ENCODE results near the gene QSER1. TPM values are rescaled to one million over a fixed set of nuclear protein-coding genes. Genes with fewer than 3 reads are reported as not detected.
A peak's percentile ranks its signal among the peaks of the same experiment; 100 is the strongest.

QSER1 gene
- total RNA-seq, 6 donors from 2014 or later, result 17.5 to 53.0 (median 23.1) TPM

DNA sequence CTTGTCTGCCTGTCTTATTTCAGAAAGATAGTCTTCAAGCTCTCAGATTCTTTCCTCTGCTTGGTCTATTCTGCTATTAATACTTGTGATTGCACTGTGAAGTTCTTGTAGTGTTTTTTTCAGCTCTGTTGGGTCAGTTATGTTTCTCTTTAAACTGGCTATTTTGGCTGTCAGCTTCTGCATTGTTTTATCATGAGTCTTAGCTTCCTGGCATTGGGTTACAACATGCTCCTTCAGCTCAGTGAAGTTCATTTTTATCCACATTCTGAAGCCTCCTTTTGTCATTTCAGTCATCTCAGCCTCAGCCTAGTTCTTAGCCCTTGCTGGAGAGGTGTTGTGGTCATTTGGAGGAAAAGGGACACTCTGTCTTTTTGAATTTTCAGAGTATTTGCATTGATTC, 107.6 kb downstream of the QSER1 start:
- no peak for ATAC-seq (ENCODE audit: low FRiP score in 2 of 2)
- TF ChIP-seq EP300 (IDR thresholded peaks at IDR 0.05) (no peak), POLR2A (IDR thresholded peaks at IDR 0.05) (no peak), POLR2AphosphoS5 (IDR thresholded peaks at IDR 0.05) (no peak)
- TF ChIP-seq, protein P1, sequence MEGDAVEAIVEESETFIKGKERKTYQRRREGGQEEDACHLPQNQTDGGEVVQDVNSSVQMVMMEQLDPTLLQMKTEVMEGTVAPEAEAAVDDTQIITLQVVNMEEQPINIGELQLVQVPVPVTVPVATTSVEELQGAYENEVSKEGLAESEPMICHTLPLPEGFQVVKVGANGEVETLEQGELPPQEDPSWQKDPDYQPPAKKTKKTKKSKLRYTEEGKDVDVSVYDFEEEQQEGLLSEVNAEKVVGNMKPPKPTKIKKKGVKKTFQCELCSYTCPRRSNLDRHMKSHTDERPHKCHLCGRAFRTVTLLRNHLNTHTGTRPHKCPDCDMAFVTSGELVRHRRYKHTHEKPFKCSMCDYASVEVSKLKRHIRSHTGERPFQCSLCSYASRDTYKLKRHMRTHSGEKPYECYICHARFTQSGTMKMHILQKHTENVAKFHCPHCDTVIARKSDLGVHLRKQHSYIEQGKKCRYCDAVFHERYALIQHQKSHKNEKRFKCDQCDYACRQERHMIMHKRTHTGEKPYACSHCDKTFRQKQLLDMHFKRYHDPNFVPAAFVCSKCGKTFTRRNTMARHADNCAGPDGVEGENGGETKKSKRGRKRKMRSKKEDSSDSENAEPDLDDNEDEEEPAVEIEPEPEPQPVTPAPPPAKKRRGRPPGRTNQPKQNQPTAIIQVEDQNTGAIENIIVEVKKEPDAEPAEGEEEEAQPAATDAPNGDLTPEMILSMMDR (IDR thresholded peaks at IDR 0.05), result no peak

GRCh38 chr11:33001281-33001680, 108.7 kb downstream of the QSER1 start:
- peak in 1 of 2 donors; percentile 24 for ATAC-seq (ENCODE audit: low FRiP score in 2 of 2)
- TF ChIP-seq POLR2A (IDR thresholded peaks at IDR 0.05) (no peak), POLR2AphosphoS5 (IDR thresholded peaks at IDR 0.05) (no peak), EP300 (IDR thresholded peaks at IDR 0.05) (no peak)
- TF ChIP-seq, protein P1 (IDR thresholded peaks at IDR 0.05), result no peak
- Histone ChIP-seq H3K4me3 (no peak overlapping the region), H3K36me3 (no peaks in the 10 kb centered on the region), H3K4me1 (peaks cover 0 to 8% (median 1%) of the 10 kb centered on the region in 4 donors), H3K9me3 (no peaks in the 10 kb centered on the region), H3K27ac (no peak overlapping the region), H3K27me3 (no peaks in the 10 kb centered on the region)
- 65 to 77% methylated on average over 4 to 6 of the region's 6 CpGs for WGBS, 2 donors
- DNase-seq, result no peak

More for the DNA sequence above, 107.6 kb downstream of the QSER1 start:
- Histone ChIP-seq H3K27me3 (no peaks in the 10 kb centered on the region), H3K4me3 (no peak overlapping the region), H3K27ac (no peak overlapping the region), H3K9me3 (no peaks in the 10 kb centered on the region), H3K36me3 (no peaks in the 10 kb centered on the region), H3K4me1 (peaks cover 0 to 8% (median 1%) of the 10 kb centered on the region in 4 donors)
- DNase-seq, result no peak

DNA sequence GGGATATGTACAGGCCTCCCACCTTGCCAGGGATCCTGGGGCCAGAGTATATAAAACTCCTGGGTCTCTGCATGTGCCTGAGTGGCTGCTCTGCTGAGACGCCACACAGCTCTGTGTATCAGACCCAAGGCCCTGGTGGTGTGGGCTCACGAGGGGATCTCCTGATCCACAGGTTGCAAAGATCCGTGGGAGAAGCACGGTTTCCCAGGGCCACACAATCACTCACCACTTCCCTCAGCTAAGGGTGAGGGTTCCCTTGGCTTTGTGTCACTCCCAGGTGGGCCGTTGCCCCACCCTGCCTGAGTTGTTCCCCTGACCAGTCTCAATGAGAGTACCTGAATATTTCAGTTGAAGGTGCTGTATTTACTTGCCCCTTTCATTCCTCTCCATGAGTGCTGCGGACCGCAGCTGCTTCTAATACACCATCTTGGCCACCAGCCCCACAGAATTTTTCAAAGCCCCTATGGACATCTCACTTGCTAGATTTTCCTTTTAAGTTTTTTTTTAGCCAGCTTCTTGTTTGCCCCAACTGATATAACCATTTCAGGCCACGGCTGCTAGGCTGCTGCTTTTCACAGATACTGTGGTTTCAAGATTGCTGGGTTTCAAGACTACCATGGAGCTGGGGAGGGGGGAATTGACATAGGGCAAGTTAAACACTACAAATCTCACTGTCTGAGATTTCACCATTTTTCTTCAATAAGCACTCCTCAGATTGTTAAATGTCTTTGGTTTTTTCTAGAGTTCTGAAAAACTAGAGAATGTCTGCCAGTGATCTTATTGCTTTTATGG, 109.3 kb downstream of the QSER1 start:
- no peak for ATAC-seq (ENCODE audit: low FRiP score in 2 of 2)
- 67 to 74% methylated on average over 5 of the region's 8 CpGs for WGBS, 2 donors
- peaks cover 0 to 8% (median 1%) of the 10 kb centered on the region in 4 donors for H3K4me1 ChIP-seq
- TF ChIP-seq POLR2A (IDR thresholded peaks at IDR 0.05) (no peak), EP300 (IDR thresholded peaks at IDR 0.05) (no peak)
- no peaks in the 10 kb centered on the region for H3K9me3 ChIP-seq
- no peaks in the 10 kb centered on the region for H3K36me3 ChIP-seq
- no peak overlapping the region for H3K4me3 ChIP-seq
- no peak overlapping the region for H3K27ac ChIP-seq
- no peak for DNase-seq
- H3K27me3 ChIP-seq, result no peaks in the 10 kb centered on the region

- DNase-seq (no peak), ATAC-seq (ENCODE audit: low FRiP score in 2 of 2) (no peak)
- Histone ChIP-seq H3K9me3 (no peaks in the 10 kb centered on the region), H3K27me3 (no peaks in the 10 kb centered on the region), H3K4me1 (peaks cover 0 to 8% (median 1%) of the 10 kb centered on the region in 4 donors), H3K4me3 (no peak overlapping the region), H3K36me3 (no peaks in the 10 kb centered on the region), H3K27ac (no peak overlapping the region)
- 60% methylated on average over 2 of the region's 2 CpGs for WGBS, 2 donors
- no peak for TF ChIP-seq POLR2AphosphoS5 (IDR thresholded peaks at IDR 0.05)
- TF ChIP-seq, protein P1 (IDR thresholded peaks at IDR 0.05), result no peak
- no peak for TF ChIP-seq POLR2A (IDR thresholded peaks at IDR 0.05)
Measured at GRCh38 chr11:33005175-33005574, 112.6 kb downstream of the QSER1 start.

DNA sequence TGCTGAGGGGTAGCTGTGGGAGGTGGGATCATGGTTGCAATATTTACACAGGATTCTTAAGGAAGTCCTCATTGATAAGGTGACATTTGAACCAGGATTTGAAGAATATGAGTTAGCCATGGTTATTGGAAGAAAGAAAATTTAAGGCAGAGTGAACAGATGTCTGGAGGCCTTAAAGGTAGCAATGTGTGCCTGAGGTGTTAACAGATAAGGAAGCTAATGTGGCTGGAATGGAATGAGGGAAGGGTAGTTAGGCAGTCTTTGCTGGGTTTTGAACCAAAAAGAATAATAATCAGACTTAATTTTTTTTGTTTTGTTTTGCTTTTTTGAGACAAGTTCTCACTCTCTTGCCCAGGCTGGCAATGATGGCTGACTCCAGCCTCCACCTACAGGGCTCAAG, 113.4 kb downstream of the QSER1 start:
- H3K4me1 ChIP-seq, result peaks cover 0 to 8% (median 1%) of the 10 kb centered on the region in 4 donors
- no peak overlapping the region for H3K4me3 ChIP-seq
- DNase-seq (no peak), ATAC-seq (ENCODE audit: low FRiP score in 2 of 2) (no peak)
- TF ChIP-seq POLR2AphosphoS5 (IDR thresholded peaks at IDR 0.05), result no peak
- H3K27ac ChIP-seq, result no peak overlapping the region
- H3K27me3 ChIP-seq, result no peaks in the 10 kb centered on the region
- H3K9me3 ChIP-seq, result no peaks in the 10 kb centered on the region
- no peaks in the 10 kb centered on the region for H3K36me3 ChIP-seq

DNA sequence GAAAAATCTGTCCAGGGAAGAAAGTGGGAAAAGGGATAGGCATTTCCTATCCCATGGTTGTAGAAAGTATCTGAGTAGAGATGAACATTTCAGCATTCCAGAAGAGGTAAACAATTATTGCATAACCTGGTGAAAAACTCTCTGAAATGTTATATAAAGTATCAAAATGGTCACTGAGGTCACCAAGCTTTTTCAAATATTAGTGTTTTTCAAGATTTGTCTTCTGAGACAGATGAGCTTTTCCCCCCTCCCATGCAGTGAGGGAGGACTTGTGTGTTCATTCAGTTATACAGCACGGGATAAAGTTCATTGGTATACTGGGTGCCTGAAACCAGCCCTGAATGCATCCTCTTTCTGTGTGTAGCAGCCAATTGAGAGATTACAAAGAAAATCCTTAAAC, 121.1 kb downstream of the QSER1 start:
- no peak for ATAC-seq (ENCODE audit: low FRiP score in 2 of 2)
- 60 to 70% methylated on average over 1 of the region's 1 CpG for WGBS, 2 donors
- no peak for DNase-seq
- TF ChIP-seq, protein P1 (IDR thresholded peaks at IDR 0.05), result no peak
- TF ChIP-seq POLR2A (IDR thresholded peaks at IDR 0.05) (no peak), POLR2AphosphoS5 (IDR thresholded peaks at IDR 0.05) (no peak), EP300 (IDR thresholded peaks at IDR 0.05) (no peak)
- H3K4me1 ChIP-seq, result peaks cover 0 to 18% (median 11%) of the 10 kb centered on the region in 4 donors
- no peaks in the 10 kb centered on the region for H3K9me3 ChIP-seq
- H3K4me3 ChIP-seq, result no peak overlapping the region
- peaks cover 0 to 3% (median 0%) of the 10 kb centered on the region in 4 donors for H3K27me3 ChIP-seq
- no peak overlapping the region for H3K27ac ChIP-seq
- no peaks in the 10 kb centered on the region for H3K36me3 ChIP-seq
